Glutamatergic neuron (in vitro differentiated cells): ENCODE data around the gene MAEA. TPM values are rescaled to one million over a fixed set of nuclear protein-coding genes. Genes with fewer than 3 reads are reported as not detected.

Experiments used
- DNase-seq: peaks from one replicate; pipeline ENCODE4 v3.0.0; 2022
- H3K27ac Mint-ChIP-seq: one replicate; pipeline ENCODE4 v1.8.0; 2020; ENCODE audit warnings: mild to moderate bottlenecking, mixed read lengths, inconsistent platforms; ENCODE audit not compliant: unreplicated experiment
- H3K27me3 Mint-ChIP-seq: one replicate; pipeline ENCODE4 v1.8.0; 2020; ENCODE audit warnings: mild to moderate bottlenecking, moderate library complexity, mixed read lengths, inconsistent platforms; ENCODE audit not compliant: unreplicated experiment
- H3K36me3 Mint-ChIP-seq: one replicate; pipeline ENCODE4 v1.8.0; 2020; ENCODE audit warnings: mild to moderate bottlenecking, mixed read lengths, inconsistent platforms; ENCODE audit not compliant: unreplicated experiment
- H3K4me1 Mint-ChIP-seq: one replicate; pipeline ENCODE4 v1.8.0; 2020; ENCODE audit warnings: mild to moderate bottlenecking, low read depth, mixed read lengths, inconsistent platforms; ENCODE audit not compliant: unreplicated experiment
- H3K4me3 Mint-ChIP-seq: one replicate; pipeline ENCODE4 v1.8.0; 2020; ENCODE audit warnings: mild to moderate bottlenecking, mixed read lengths, inconsistent platforms; ENCODE audit not compliant: unreplicated experiment
- H3K9me3 Mint-ChIP-seq: one replicate; pipeline ENCODE4 v1.8.0; 2020; ENCODE audit warnings: mild to moderate bottlenecking, moderate library complexity, mixed read lengths, inconsistent platforms; ENCODE audit not compliant: unreplicated experiment
- total RNA-seq: library from RNA; stranded (reverse); fragmentation: NEBNext Ultra II Directional; extraction: Animal tissue kit (Norgen Biotek cat#: 25700); gene quantifications from one replicate; pipeline ENCODE4 v1.2.1, GENCODE V29; 2021; ENCODE audit not compliant: unreplicated experiment
- TF ChIP-seq, protein P1 (sequence below): fragments of 200-600 bp; sonication (generic); IDR thresholded peaks from one replicate; pipeline ENCODE4 v1.5.0; 2021; ENCODE audit not compliant: partially characterized antibody, unreplicated experiment

MAEA gene
- total RNA-seq, 1 donor from 2014 or later, result 77.2 TPM

DNA sequence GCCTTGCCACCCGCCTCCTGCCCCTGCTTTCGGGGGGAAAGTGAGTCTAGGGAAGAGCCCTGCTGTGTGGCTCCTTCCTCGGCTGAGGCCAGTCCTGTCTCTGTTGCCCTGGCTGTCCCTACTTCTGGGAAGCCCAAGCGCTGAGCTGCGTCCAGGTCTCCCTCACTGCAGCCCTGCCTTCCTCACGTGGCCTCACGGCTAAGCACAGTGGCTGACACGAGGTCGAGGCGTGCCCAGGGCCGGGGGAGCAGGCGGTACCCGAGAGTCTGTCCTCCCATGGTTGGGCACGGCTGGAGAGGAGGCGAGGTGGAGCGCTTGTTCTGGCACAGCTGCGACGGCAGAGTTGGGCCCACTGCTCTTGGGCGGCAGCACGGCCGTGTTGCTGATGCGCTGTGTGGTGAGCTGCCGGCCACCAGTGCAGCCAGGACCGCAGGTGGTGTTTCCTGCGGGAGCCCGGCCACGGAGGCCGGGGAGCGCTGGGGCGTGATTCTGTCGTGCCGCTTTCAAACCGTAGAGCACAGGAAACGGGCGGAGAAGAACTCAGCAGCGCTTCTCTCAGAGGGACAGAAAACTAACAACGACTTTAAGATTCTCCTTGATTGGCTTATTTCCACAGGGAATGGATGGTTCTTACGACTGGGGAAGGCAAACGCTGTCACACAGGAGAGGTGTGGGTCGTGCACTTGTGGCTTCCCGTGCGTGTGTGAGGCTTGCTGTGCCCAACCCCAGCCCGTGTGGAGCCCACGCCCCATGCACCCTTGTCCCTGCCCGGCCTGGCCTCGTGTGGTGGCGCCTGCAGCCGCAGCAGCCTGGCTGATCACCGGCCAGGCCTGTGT is 21.3 kb downstream of the MAEA start:
- peaks cover 9% of the 10 kb centered on the region for H3K9me3 Mint-ChIP-seq
- peaks cover 20% of the 10 kb centered on the region for H3K4me1 Mint-ChIP-seq
- peaks cover 3% of the 10 kb centered on the region for H3K27me3 Mint-ChIP-seq
- TF ChIP-seq, protein P1, sequence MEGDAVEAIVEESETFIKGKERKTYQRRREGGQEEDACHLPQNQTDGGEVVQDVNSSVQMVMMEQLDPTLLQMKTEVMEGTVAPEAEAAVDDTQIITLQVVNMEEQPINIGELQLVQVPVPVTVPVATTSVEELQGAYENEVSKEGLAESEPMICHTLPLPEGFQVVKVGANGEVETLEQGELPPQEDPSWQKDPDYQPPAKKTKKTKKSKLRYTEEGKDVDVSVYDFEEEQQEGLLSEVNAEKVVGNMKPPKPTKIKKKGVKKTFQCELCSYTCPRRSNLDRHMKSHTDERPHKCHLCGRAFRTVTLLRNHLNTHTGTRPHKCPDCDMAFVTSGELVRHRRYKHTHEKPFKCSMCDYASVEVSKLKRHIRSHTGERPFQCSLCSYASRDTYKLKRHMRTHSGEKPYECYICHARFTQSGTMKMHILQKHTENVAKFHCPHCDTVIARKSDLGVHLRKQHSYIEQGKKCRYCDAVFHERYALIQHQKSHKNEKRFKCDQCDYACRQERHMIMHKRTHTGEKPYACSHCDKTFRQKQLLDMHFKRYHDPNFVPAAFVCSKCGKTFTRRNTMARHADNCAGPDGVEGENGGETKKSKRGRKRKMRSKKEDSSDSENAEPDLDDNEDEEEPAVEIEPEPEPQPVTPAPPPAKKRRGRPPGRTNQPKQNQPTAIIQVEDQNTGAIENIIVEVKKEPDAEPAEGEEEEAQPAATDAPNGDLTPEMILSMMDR, result no peak
- no peak for DNase-seq
- no peak overlapping the region for H3K27ac Mint-ChIP-seq
- peaks cover 5% of the 10 kb centered on the region for H3K36me3 Mint-ChIP-seq
- no peak overlapping the region for H3K4me3 Mint-ChIP-seq

DNA sequence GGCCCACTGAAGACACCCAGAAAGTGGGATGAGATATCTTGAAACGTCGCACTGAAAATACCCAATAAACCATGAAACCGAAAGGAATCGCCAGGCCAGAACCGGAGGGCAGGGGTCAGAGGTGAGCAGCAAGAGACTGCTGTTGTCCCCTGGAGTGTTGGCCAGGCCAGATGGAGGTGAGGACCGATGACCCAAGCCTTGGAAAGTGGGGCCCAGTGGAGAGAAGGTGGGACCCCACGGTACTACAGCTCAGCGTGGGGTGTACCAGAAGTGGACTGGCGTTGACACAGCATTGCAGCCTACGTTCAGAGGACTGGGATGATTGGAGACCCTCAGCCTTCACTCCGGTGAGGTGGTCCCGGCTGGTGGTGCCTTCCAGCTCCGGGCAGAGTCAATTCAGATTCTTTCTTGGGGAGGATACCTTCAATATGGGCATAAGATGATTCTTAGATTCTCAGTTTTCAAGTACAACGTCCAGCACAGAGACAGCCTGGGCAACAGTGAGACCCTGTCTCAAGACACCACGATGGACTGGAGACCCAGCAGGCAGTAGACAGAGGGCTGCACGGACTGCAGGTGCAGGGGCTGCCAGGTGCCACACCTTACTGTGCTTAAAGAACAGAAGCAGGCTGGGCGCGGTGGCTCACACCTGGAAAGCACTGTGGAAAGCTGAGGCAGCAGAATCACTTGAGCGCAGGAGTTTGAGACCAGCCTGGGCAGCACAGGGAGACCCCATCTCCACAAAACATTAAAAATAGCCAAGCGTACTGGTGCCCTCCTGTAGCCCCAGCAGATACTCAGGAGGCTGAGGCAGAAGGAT is 23.3 kb downstream of the MAEA start:
- H3K4me3 Mint-ChIP-seq, result no peak overlapping the region
- H3K9me3 Mint-ChIP-seq, result peaks cover 6% of the 10 kb centered on the region
- H3K36me3 Mint-ChIP-seq, result peaks cover 6% of the 10 kb centered on the region
- H3K27me3 Mint-ChIP-seq, result peaks cover 3% of the 10 kb centered on the region
- H3K4me1 Mint-ChIP-seq, result peaks cover 16% of the 10 kb centered on the region
- TF ChIP-seq, protein P1, result no peak
- H3K27ac Mint-ChIP-seq, result no peak overlapping the region
- no peak for DNase-seq

DNA sequence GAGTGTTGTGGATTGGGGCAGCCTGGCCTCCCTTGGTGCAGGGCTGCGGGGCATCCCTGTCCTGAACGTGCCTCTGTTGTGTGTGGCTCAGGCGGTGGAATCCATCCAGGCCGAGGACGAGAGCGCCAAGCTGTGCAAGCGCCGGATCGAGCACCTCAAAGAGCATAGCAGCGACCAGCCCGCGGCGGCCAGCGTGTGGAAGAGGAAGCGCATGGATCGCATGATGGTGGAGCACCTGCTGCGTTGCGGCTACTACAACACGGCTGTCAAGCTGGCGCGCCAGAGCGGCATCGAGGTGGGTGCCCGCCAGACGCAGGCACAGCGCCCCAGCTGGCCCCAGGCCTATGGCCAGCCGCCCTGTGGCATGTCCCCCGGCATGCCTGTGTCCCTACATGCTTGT is 25.6 kb downstream of the MAEA start:
- DNase-seq, result no peak
- Mint-ChIP-seq H3K27ac (no peak overlapping the region), H3K36me3 (peaks cover 16% of the 10 kb centered on the region), H3K4me1 (peaks cover under 1% of the 10 kb centered on the region), H3K27me3 (peaks cover 5% of the 10 kb centered on the region), H3K4me3 (no peak overlapping the region), H3K9me3 (peaks cover 6% of the 10 kb centered on the region)
- TF ChIP-seq, protein P1, result no peak

DNA sequence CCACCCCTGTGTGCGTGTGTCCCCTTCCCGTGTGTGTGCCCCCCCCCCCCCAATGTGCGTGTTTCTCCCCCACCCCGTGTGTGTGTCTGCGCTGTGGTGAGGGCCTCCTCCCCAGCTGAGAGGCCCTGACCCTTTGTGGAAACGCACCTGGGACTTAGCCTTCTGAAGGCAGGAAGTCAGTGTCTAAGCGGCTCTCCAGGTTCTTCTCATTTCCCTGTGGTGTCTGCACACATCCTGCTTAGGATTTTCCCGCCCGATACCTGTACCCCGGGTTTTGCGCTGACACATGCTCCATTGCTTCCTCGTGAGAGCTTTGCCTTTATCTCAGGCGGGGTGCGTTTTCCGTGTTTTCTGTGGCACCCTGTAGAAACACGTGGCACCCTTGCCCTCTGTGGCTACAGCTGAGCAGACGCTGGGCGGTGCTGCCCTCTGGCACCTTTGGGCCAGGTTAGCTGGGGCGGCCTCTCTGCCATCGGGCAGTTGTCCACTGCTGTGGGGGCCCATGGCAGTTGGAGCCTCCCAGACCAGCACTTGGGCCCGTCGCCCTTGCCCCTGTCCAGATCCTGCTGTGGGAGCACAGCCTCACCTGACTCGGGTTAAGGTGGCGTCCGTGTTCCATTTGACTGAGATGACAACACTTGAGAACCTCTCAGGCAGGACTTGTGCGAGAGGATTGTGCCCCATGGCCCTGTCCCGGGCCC is 26.3 kb downstream of the MAEA start:
- peaks cover 7% of the 10 kb centered on the region for H3K27me3 Mint-ChIP-seq
- peaks cover 6% of the 10 kb centered on the region for H3K9me3 Mint-ChIP-seq
- no peak overlapping the region for H3K4me3 Mint-ChIP-seq
- H3K27ac Mint-ChIP-seq, result no peak overlapping the region
- TF ChIP-seq, protein P1, result no peak
- H3K4me1 Mint-ChIP-seq, result no peaks in the 10 kb centered on the region
- DNase-seq, result no peak
- H3K36me3 Mint-ChIP-seq, result peaks cover 19% of the 10 kb centered on the region
